ENCODE measurements around the gene MTHFD2L.

The MTHFD2L gene

GRCh38 chr4:74146581-74147129, 11.3 kb upstream of the MTHFD2L start:
- no peak overlapping the region for H3K9ac ChIP-seq
- H3K4me3 ChIP-seq = no peak overlapping the region
- no peak overlapping the region for H3K4me2 ChIP-seq
- H3K9me3 ChIP-seq (replicated peaks in 1 of 11) = peaks cover 0 to 25% (median 0%) of the 10 kb centered on the region in 11 experiments; a peak in 3 of 22 replicates
- H3K36me3 ChIP-seq = no peaks in the 10 kb centered on the region
- H4K20me1 ChIP-seq = no peaks in the 10 kb centered on the region
- no peaks in the 10 kb centered on the region for H3K27me3 ChIP-seq
- H3K4me1 ChIP-seq = no peaks in the 10 kb centered on the region
- H3K27ac ChIP-seq = no peak overlapping the region
- peak in 2 of 11 experiments; percentile 79; a peak in 6 of 22 replicates for TF ChIP-seq Cebpa-rat (IDR thresholded peaks at IDR 0.05)

DNA sequence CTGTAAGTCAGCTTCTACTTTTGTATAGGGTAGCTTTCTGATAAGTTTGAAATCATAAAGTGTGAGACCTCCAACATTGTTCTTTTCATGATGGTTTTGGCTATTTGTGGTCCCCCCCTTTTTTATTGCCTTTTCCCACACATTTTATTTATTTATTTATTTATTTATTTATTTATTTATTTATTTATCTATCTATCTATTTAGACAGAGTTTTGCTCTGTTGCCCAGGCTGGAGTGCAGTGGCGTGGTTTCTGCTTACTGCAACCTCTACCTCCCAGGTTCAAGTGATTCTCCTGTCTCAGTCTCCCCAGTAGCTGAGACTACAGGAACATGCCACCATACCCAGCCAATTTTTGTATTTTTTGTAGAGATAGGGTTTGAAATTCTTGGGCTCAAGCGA, 9.7 kb upstream of the MTHFD2L start:
- H3K4me3 ChIP-seq = no peak overlapping the region
- no peaks in the 10 kb centered on the region for H4K20me1 ChIP-seq
- H3K27me3 ChIP-seq = no peaks in the 10 kb centered on the region
- TF ChIP-seq Cebpa-rat (IDR thresholded peaks at IDR 0.05) = no peak
- no peak overlapping the region for H3K4me2 ChIP-seq
- no peak overlapping the region for H3K9ac ChIP-seq
- no peaks in the 10 kb centered on the region for H3K36me3 ChIP-seq
- H3K27ac ChIP-seq = no peak overlapping the region
- peaks cover 0 to 25% (median 0%) of the 10 kb centered on the region in 11 experiments; a peak in 3 of 22 replicates for H3K9me3 ChIP-seq (replicated peaks in 1 of 11)
- no peaks in the 10 kb centered on the region for H3K4me1 ChIP-seq

- Histone ChIP-seq H3K4me3 (no peak overlapping the region), H3K27ac (no peak overlapping the region), H3K4me2 (no peak overlapping the region), H3K36me3 (no peaks in the 10 kb centered on the region), H3K9ac (no peak overlapping the region), H3K27me3 (no peaks in the 10 kb centered on the region), H3K4me1 (peaks cover 8 to 13% (median 9%) of the 10 kb centered on the region in 10 experiments; a peak in 19 of 20 replicates), H3K9me3 (replicated peaks in 1 of 11) (no peaks in the 10 kb centered on the region), H4K20me1 (no peaks in the 10 kb centered on the region)
- no peak for TF ChIP-seq Cebpa-rat (IDR thresholded peaks at IDR 0.05)
Observed at GRCh38 chr4:74152836-74153235, 5.1 kb upstream of the MTHFD2L start.

GRCh38 chr4:74156521-74156920, 1.4 kb upstream of the MTHFD2L start:
- TF ChIP-seq Cebpa-rat (IDR thresholded peaks at IDR 0.05) = no peak
- H3K27ac ChIP-seq = peak overlapping the region in 3 of 11 experiments; percentile 93 to 98 (median 96); a peak in 6 of 22 replicates
- peak overlapping the region in 3 of 11 experiments; percentile 97 to 99 (median 97); a peak in 5 of 22 replicates for H3K9ac ChIP-seq

DNA sequence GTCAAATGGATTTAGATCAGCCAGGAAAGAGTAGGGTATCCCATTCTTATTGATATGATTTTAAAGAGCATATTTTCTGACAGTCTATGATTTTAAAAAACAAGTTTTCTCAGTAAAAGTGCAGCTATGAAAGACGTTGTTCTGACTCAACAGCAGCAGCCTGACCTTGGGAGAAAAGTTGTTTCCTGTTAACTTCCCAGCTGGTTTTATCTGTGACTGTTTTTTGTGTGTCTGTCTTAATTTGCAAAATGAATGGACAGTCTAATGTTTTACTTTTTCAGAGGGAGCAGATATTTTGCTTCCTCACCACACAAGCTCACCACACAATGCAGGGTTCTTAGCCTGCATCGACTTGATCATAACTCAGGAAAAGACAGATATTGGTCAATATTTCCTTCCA, 764 bp upstream of the MTHFD2L start:
- Histone ChIP-seq H4K20me1 (peaks cover 0 to 23% (median 3%) of the 10 kb centered on the region in 11 experiments; a peak in 8 of 22 replicates), H3K27ac (peak overlapping the region; percentile 93 to 99 (median 96)), H3K9me3 (replicated peaks in 1 of 11) (no peaks in the 10 kb centered on the region), H3K9ac (peak overlapping the region; percentile 90 to 99 (median 97)), H3K27me3 (no peaks in the 10 kb centered on the region), H3K4me3 (peak overlapping the region; percentile 78 to 96 (median 86)), H3K36me3 (peaks cover 23 to 28% (median 25%) of the 10 kb centered on the region in 11 experiments), H3K4me2 (peak overlapping the region; percentile 69 to 93 (median 86)), H3K4me1 (peaks cover 15 to 26% (median 23%) of the 10 kb centered on the region in 10 experiments; a peak in 19 of 20 replicates)
- no peak for TF ChIP-seq Cebpa-rat (IDR thresholded peaks at IDR 0.05)

More at GRCh38 chr4:74156521-74156920, 1.4 kb upstream of the MTHFD2L start:
- no peaks in the 10 kb centered on the region for H3K9me3 ChIP-seq (replicated peaks in 1 of 11)
- no peaks in the 10 kb centered on the region for H3K27me3 ChIP-seq
- peaks cover 15 to 26% (median 23%) of the 10 kb centered on the region in 10 experiments; a peak in 19 of 20 replicates for H3K4me1 ChIP-seq
- H3K4me2 ChIP-seq = peak overlapping the region in 7 of 11 experiments; percentile 76 to 87 (median 86); a peak in 9 of 22 replicates
- peaks cover 0 to 23% (median 3%) of the 10 kb centered on the region in 11 experiments; a peak in 8 of 22 replicates for H4K20me1 ChIP-seq
- H3K36me3 ChIP-seq = peaks cover 17 to 22% (median 19%) of the 10 kb centered on the region in 11 experiments
- no peak overlapping the region for H3K4me3 ChIP-seq

DNA sequence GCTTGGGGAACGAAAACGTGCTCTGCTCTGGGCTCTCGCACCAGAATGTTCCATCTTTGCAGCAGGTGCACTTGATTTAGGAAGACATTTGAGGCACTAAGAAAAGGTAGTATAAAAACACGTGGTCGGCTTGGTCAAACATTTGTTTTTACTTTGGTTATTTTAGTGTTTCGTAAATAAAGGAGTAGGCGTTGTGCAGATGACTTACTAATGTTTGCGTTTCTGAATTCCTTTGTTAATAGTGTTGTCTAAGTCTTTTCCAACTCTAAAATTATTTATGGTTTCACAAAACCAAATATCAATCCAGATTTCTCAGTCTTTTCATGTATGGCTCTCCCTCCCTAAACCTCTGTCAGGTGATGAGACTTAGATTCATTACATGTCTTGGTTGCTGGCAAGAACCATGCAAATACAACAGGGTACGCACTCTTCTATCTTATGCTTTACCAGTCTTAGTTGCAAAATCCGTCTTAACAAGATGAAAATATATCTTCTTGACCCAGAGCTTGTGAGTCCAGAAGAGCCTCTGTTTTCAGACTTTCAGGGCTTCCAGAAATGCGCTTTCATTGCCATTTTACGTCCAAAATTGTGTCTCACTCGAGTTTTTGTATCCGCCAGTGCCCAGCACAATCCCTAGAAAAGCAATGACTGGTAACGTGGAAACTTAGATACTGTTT, 686 bp downstream of the MTHFD2L start:
- peak overlapping the region; percentile 90 to 99 (median 97) for H3K9ac ChIP-seq
- H3K27me3 ChIP-seq = no peaks in the 10 kb centered on the region
- H3K4me3 ChIP-seq = peak overlapping the region; percentile 78 to 96 (median 86)
- H4K20me1 ChIP-seq = peaks cover 0 to 23% (median 3%) of the 10 kb centered on the region in 11 experiments; a peak in 8 of 22 replicates
- no peaks in the 10 kb centered on the region for H3K9me3 ChIP-seq (replicated peaks in 1 of 11)
- H3K27ac ChIP-seq = peak overlapping the region; percentile 93 to 99 (median 96)
- H3K4me2 ChIP-seq = peak overlapping the region; percentile 69 to 94 (median 87)
- peaks cover 15 to 26% (median 23%) of the 10 kb centered on the region in 10 experiments; a peak in 19 of 20 replicates for H3K4me1 ChIP-seq
- peaks cover 26 to 42% (median 34%) of the 10 kb centered on the region in 11 experiments for H3K36me3 ChIP-seq
- no peak for TF ChIP-seq Cebpa-rat (IDR thresholded peaks at IDR 0.05)

- peaks cover 27 to 48% (median 37%) of the 10 kb centered on the region in 11 experiments for H3K36me3 ChIP-seq
- H3K9me3 ChIP-seq (replicated peaks in 1 of 11) = no peaks in the 10 kb centered on the region
- peak overlapping the region; percentile 78 to 96 (median 86) for H3K4me3 ChIP-seq
- no peaks in the 10 kb centered on the region for H3K27me3 ChIP-seq
- peaks cover 15 to 26% (median 23%) of the 10 kb centered on the region in 10 experiments; a peak in 19 of 20 replicates for H3K4me1 ChIP-seq
- peak overlapping the region in 10 of 11 experiments; percentile 93 to 99 (median 96); a peak in 14 of 22 replicates for H3K27ac ChIP-seq
- peaks cover 0 to 23% (median 3%) of the 10 kb centered on the region in 11 experiments; a peak in 8 of 22 replicates for H4K20me1 ChIP-seq
- H3K9ac ChIP-seq = peak overlapping the region; percentile 90 to 99 (median 97)
- TF ChIP-seq Cebpa-rat (IDR thresholded peaks at IDR 0.05) = no peak
- H3K4me2 ChIP-seq = peak overlapping the region; percentile 69 to 94 (median 87)
Observed at GRCh38 chr4:74159143-74159709, 1.3 kb downstream of the MTHFD2L start.

DNA sequence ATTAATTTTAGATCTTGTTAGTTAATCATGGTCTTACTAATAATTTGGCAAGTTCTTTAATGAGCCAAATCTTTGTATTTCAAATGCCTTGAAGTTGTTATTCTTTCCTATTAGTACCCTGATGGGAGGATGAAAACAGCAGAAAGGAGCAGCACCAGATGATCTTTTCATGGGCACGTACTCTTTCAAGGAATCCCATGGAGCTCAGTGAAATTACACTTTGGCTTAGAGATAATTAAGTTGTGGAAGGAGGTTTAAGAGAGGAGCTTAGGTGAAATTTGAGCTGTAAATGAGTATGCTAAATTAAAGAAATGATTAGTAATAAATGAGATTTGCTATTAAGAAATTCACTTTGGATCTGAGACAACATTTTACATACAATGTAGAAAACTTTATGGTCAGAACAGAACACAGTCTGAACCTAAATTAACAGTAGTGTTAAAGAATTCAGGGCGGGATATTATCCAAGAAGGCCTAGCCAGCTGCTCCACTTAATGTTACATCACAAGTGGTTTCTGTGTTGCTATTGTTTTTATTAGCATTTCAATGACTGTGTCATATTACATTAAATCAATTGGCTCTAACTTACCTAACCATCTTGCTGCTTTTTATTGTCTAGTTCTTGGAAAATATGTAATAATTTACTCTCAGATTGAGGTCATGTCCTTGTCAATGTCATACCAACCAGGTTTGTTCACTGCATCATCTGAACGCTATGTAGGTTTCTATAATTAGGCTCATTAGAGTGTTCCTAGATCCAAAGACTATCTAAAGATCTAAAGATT, 3.9 kb downstream of the MTHFD2L start:
- peaks cover 31 to 54% (median 43%) of the 10 kb centered on the region in 11 experiments for H3K36me3 ChIP-seq
- TF ChIP-seq Cebpa-rat (IDR thresholded peaks at IDR 0.05) = no peak
- H3K4me1 ChIP-seq = peaks cover 15 to 44% (median 22%) of the 10 kb centered on the region in 10 experiments; a peak in 19 of 20 replicates
- H3K9me3 ChIP-seq (replicated peaks in 1 of 11) = no peaks in the 10 kb centered on the region
- H3K27me3 ChIP-seq = no peaks in the 10 kb centered on the region
- no peak overlapping the region for H3K4me3 ChIP-seq
- H4K20me1 ChIP-seq = peaks cover 0 to 31% (median 3%) of the 10 kb centered on the region in 11 experiments; a peak in 8 of 22 replicates
- no peak overlapping the region for H3K4me2 ChIP-seq
- H3K9ac ChIP-seq = no peak overlapping the region
- H3K27ac ChIP-seq = no peak overlapping the region
